Measurements from ENCODE around the gene HECTD4.

The HECTD4 gene

DNA sequence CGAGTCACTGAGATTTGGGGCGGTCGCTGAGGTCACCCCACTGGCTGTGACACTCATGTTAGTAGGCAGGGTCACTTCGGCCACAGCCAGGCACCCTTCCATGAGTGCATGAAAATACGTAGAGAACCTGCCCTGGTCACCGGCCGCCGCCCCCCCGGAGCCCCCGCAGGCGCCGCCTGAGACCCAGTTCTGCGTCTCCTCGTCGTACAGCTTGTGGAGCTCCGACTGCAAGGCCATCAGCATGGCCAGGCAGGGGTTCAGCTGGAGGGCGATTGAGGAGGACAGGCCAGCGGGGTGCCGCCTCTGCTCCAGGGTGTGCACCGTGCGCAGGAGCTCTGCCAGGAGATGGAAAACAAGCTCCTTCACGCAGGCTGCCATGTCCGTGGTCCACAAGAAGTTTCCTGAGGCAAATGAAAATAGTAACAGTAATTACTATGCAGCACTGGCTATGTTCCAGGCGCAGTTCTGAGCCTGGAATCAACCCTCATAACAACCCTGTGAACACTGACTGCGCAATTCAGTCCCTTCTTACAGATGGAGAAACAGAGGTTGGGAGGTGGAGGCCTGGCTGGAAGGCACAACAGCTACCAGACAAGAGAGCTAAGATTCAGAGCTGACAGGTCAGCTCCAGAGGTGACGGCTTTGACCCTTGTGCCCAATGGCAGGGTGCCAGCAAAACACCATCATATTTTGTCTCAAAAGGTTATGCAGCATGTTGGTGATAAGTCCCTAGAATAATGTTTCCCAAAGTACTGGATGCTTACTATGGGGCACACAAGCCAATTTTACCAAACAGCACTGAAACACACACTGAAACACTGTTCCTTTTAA is 196.9 kb downstream of the HECTD4 start:
- no peak overlapping the region for H3K27ac ChIP-seq
- TF ChIP-seq, protein P1, sequence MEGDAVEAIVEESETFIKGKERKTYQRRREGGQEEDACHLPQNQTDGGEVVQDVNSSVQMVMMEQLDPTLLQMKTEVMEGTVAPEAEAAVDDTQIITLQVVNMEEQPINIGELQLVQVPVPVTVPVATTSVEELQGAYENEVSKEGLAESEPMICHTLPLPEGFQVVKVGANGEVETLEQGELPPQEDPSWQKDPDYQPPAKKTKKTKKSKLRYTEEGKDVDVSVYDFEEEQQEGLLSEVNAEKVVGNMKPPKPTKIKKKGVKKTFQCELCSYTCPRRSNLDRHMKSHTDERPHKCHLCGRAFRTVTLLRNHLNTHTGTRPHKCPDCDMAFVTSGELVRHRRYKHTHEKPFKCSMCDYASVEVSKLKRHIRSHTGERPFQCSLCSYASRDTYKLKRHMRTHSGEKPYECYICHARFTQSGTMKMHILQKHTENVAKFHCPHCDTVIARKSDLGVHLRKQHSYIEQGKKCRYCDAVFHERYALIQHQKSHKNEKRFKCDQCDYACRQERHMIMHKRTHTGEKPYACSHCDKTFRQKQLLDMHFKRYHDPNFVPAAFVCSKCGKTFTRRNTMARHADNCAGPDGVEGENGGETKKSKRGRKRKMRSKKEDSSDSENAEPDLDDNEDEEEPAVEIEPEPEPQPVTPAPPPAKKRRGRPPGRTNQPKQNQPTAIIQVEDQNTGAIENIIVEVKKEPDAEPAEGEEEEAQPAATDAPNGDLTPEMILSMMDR (IDR thresholded peaks at IDR 0.05) = no peak
- TF ChIP-seq ZFX (IDR thresholded peaks at IDR 0.05; ENCODE audit: borderline replicate concordance) = no peak

DNA sequence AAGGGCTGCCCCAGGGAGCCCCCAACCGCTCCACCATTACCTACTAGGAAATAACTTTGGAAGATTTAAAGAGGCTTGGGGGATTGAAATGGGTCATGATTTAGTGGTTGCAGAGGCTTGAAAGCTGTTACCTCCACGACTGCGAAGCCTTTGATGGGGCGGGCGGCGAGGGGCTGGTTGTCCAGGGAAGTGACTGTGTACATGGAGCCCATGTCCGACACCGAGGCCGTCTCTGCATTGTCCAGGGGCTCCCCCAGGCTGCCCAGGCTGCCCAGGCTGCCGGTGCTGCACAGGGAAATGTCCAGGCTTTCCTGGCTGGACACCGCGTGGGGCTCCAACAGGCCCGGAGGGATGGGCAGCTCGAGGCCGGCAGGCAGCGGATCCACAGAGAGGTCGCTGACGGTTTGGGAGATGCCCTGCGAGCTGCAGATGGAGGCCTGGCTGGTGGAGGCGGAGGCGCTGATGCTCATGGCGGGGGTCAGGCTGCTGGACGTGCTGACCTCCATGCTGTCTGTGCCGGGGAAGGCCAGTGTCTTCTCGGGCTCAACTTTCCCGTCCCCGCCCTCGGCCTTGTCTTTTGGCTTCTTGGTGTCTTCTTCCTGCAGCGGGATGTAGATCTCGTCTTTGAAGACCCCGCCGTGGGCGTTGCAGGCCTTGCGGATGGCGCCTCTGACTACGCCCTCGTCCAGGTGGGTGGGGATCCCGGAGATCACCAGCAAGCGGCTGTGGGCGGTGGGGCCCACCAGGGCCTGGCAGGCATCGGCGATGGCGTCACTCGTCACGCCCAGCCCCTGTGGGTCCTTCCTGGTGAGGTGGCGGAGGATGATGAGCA is 198.0 kb downstream of the HECTD4 start:
- H3K27ac ChIP-seq = no peak overlapping the region
- TF ChIP-seq, protein P1 (IDR thresholded peaks at IDR 0.05) = no peak
- no peak for TF ChIP-seq ZFX (IDR thresholded peaks at IDR 0.05; ENCODE audit: borderline replicate concordance)

DNA sequence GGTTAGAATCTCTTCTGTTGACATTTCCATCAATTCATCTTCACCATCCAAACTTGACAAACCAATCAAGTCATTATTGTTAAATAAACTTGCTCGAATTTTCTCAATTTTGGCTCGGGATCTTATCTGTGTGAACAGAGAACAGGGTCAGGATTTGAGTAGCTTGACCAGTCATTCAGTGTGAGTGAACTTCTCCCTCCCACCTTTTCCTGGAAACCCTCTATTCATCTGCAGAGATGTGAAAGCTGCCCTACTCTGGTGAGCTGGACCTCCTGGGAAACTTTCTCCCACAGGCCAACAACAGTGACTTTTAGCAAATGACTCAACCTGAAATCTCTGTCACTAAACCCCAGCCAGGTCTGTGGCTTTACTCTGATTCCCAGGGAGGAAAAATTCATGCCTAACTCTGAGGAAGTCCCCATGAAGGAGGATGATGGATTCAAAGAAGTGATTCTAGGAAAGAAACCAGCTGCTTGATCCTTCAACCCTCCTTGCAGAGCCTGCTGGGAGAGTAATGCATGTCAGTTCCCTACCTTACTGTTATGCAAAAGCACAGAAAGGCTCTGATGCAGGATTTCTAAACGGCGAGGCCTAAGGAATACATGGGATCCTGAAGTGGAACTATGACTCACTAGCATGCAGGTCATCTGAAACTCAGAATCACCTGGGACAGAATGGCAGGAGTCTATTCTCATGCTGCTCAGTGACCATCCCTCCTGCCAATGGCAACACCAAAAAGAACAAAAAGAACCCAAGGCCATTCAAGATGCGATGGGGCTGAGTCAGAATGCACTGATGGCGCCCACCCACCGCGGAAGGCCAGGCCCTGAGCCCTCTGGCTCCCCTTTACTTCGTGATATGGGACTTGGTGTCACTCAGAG is 198.8 kb downstream of the HECTD4 start:
- H3K27ac ChIP-seq = no peak overlapping the region
- TF ChIP-seq, protein P1 (IDR thresholded peaks at IDR 0.05) = no peak
- no peak for TF ChIP-seq ZFX (IDR thresholded peaks at IDR 0.05; ENCODE audit: borderline replicate concordance)

DNA sequence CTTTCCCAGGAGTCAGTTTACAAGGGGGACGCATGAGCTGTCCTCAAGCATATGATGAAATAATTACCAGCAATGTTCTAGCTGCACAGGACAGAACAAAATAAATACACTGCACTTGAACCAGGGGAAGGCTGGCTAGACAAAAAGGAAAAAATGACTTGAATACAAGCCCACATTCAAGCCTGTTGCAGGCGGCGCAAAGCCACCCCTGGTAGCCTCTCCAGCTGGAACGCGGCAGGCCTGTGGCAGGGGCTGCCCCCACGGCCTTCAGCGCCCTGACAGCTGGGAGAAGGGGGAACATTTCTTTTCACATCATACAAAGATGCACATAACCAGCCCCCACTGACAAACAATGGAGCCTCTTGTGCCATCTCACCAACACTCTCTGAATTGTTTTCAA is 199.7 kb downstream of the HECTD4 start:
- no peak overlapping the region for H3K27ac ChIP-seq

DNA sequence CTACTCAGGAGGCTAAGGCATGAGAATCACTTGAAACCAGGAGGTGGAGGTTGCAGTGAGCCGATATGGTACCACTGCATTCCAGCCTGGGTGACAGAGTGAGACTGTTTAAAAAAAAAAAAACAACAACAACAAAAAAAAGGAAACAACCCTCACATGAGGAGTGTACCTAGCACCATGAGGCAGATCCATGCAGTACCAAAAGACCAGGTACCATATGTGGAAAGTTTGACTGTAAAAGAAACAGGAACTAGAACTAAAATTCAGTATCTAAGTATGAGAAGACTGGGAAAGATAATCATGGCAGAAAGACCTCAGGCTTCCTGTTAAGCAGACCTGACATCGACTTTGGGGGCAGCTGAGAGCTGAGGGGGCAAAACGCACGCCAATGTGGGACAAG is 201.8 kb downstream of the HECTD4 start:
- TF ChIP-seq, protein P1 (IDR thresholded peaks at IDR 0.05) = no peak
- no peak for TF ChIP-seq ZFX (IDR thresholded peaks at IDR 0.05; ENCODE audit: borderline replicate concordance)
- no peak overlapping the region for H3K27ac ChIP-seq

More for the DNA sequence above, 199.7 kb downstream of the HECTD4 start:
- no peak for TF ChIP-seq ZFX (IDR thresholded peaks at IDR 0.05; ENCODE audit: borderline replicate concordance)
- TF ChIP-seq, protein P1 (IDR thresholded peaks at IDR 0.05) = no peak

DNA sequence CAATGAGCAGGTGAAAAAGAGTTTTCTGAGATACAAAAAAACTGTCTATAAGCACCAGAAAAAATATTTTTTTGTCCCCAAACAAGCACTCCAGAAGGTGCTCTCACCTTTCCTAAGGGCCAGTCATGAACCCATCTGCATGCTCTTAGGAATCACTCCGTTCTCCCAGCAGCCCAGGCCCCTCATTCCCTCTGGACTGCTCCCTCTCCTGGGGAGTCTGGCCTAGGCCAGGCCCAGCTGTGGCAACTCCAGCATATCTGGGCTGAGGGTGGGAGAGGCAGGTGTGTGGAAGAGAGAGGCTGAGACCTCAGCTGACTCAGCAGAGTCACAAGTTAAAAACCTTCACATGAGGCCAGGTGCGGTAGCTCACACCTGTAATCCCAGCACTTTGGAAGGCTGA is 202.3 kb downstream of the HECTD4 start:
- no peak for TF ChIP-seq ZFX (IDR thresholded peaks at IDR 0.05; ENCODE audit: borderline replicate concordance)
- TF ChIP-seq, protein P1 (IDR thresholded peaks at IDR 0.05) = no peak
- H3K27ac ChIP-seq = no peak overlapping the region
